K562 (cell line): Measurements from ENCODE around the gene UBA7. TPM values are rescaled to one million over a fixed set of nuclear protein-coding genes. Genes with fewer than 3 reads are reported as not detected.

Source experiments
- CTBP1 ChIP-seq: fragments of 450-650 bp; IDR thresholded peaks from 2 replicates; pipeline ENCODE4 v1.6.1; 2016; ENCODE audit warnings: borderline replicate concordance
- CXXC5 ChIP-seq: fragments of 250-450 bp; sonication (Bioruptor Pico); IDR thresholded peaks from 2 replicates; pipeline ENCODE4 v1.8.0; 2022; ENCODE audit warnings: inconsistent platforms, mild to moderate bottlenecking, moderate library complexity
- EWSR1 ChIP-seq: fragments of 450-650 bp; IDR thresholded peaks from 2 replicates; pipeline ENCODE4 v1.6.1; 2018; ENCODE audit warnings: borderline replicate concordance, mild to moderate bottlenecking, low read depth, moderate library complexity; ENCODE audit not compliant: partially characterized antibody
- NR2F6 ChIP-seq: fragments of 450-650 bp; formaldehyde crosslinking; IDR thresholded peaks from 2 replicates; pipeline ENCODE4 v1.4.0; 2020; ENCODE audit warnings: mild to moderate bottlenecking
- NRF1 ChIP-seq, 2 experiments: fragments of 450-650 bp; IDR thresholded peaks in 1 of 2; conservative IDR thresholded peaks in 1 of 2; 2 replicates each; pipeline ENCODE4 v1.6.1; 2014; ENCODE audit warnings: mild to moderate bottlenecking in 2 of 2
- SMC3 ChIP-seq: conservative IDR thresholded peaks from 2 replicates; pipeline ENCODE4 v1.6.1; 2011; ENCODE audit warnings: low read depth, low read length, improper control_type of control experiment; ENCODE audit not compliant: insufficient read depth
- SOX6 ChIP-seq: fragments of 450-650 bp; IDR thresholded peaks from 2 replicates; pipeline ENCODE4 v1.6.1; 2014; ENCODE audit warnings: mild to moderate bottlenecking
- TOE1 ChIP-seq, 2 experiments: fragments of 450-650 bp in 1 of 2; sonication (generic) in 1 of 2; formaldehyde crosslinking in 1 of 2; IDR thresholded peaks; 2 replicates each; pipeline versions ENCODE4 v1.7.1 to v1.8.0; 2016 to 2022; ENCODE audit warnings: borderline replicate concordance in 2 of 2, mild to moderate bottlenecking in 2 of 2, antibody characterized with exemption in 1 of 2, inconsistent platforms in 1 of 2, low read depth in 1 of 2, missing genetic modification reagents in 1 of 2, moderate library complexity in 1 of 2
- ZBTB7A ChIP-seq: IDR thresholded peaks from 2 replicates; pipeline ENCODE4 v1.6.1; 2011; ENCODE audit warnings: low read depth, mild to moderate bottlenecking, low read length, moderate library complexity, borderline replicate concordance; ENCODE audit not compliant: control insufficient read depth
- ZFX ChIP-seq: sonication (generic); formaldehyde crosslinking; IDR thresholded peaks from 2 replicates; pipeline ENCODE4 v1.8.0; 2022; ENCODE audit warnings: mild to moderate bottlenecking, missing genetic modification reagents, moderate library complexity
- ZNF263 ChIP-seq: sonication (generic); formaldehyde crosslinking; IDR thresholded peaks from 2 replicates; pipeline ENCODE4 v1.8.0; 2022; ENCODE audit warnings: mild to moderate bottlenecking, missing genetic modification reagents, borderline replicate concordance
- ZNF696 ChIP-seq: fragments of 250-450 bp; sonication (Bioruptor Pico); conservative IDR thresholded peaks from 2 replicates; pipeline ENCODE4 v1.4.0; 2020; ENCODE audit warnings: mild to moderate bottlenecking, moderate library complexity
- polyA plus RNA-seq, 8 experiments: library from polyadenylated mRNA; depleted of rRNA in 4 of 8; stranded (reverse) in 5 of 8; unstranded in 3 of 8; fragments of >200 nt; fragmentation: Nextera tagmentation in 2 of 8; fragmentation: Illumina TruSeq in 1 of 8; extraction: Ambion mirVana in 2 of 8; extraction: Trizol in 1 of 8; gene quantifications; 2 replicates each; pipeline versions ENCODE4 v1.2.1 to v1.2.3, GENCODE V29; 2011 to 2014; ENCODE audit warnings: inconsistent platforms in 1 of 8, missing spikeins in 1 of 8
- total RNA-seq, 7 experiments: library from RNA; depleted of rRNA in 6 of 7; stranded (reverse); fragments of >200 nt in 6 of 7; fragmentation: Illumina TruSeq in 2 of 7; extraction: Trizol in 2 of 7; gene quantifications; 2 replicates each; pipeline versions ENCODE4 v1.2.1 to v1.2.3, GENCODE V29; 2011 to 2021; ENCODE audit warnings: low replicate concordance in 1 of 7
- TF ChIP-seq, protein P1 (sequence below): sonication (generic); formaldehyde crosslinking; IDR thresholded peaks from 2 replicates; pipeline ENCODE4 v1.8.0; 2023; ENCODE audit warnings: mild to moderate bottlenecking, missing genetic modification reagents
- TF ChIP-seq, protein P2 (sequence below), 2 experiments: fragments of 450-650 bp; conservative IDR thresholded peaks; 2 replicates each; pipeline ENCODE4 v1.6.1; 2017; ENCODE audit warnings: mild to moderate bottlenecking in 2 of 2, moderate library complexity in 2 of 2
- TF ChIP-seq, protein P3 (sequence below), 2 experiments: IDR thresholded peaks; 2 replicates each; pipeline ENCODE4 v1.6.1; 2011; ENCODE audit warnings: borderline replicate concordance in 1 of 2, control low read depth in 1 of 2, low read depth in 1 of 2, low read length in 1 of 2, mild to moderate bottlenecking in 1 of 2, mixed read lengths in 1 of 2, moderate library complexity in 1 of 2; ENCODE audit not compliant: insufficient read depth in 1 of 2, insufficient read length in 1 of 2, poor library complexity in 1 of 2, severe bottlenecking in 1 of 2; ENCODE audit errors: extremely low read depth in 1 of 2

UBA7 gene
- total and polyA plus RNA-seq, 9 of the 15 experiments (the other 6 are each of a cell fraction or from before 2014, with no cell fraction given), result 0.17 to 3.3 (median 2.0) TPM

- TF ChIP-seq ZBTB7A (peak; percentile 20; the same call in 1 of the 2 replicates), ZFX (CRISPR knock-in tag) (peak; percentile 50), ZNF696 (CRISPR knock-in tag) (no peak), EWSR1 (no peak), SOX6 (no peak), CXXC5 (CRISPR knock-in tag) (peak; percentile 47), TOE1 (IDR thresholded peaks at IDR 0.05; ENCODE audit: borderline replicate concordance) (no peak), TOE1 (CRISPR knock-in tag; IDR thresholded peaks at IDR 0.05; ENCODE audit: borderline replicate concordance, low read depth) (0 out of 2 replicates have a peak, but pooled peaks have one; percentile 50), NR2F6 (no peak), NRF1 (conservative IDR thresholded peaks at IDR 0.05 in 1 of 2, IDR thresholded peaks at IDR 0.05 in 1 of 2) (peak; percentile 28 to 36; a peak in 3 of 4 replicates), SMC3 (peak; percentile 66), ZNF263 (CRISPR knock-in tag) (peak; percentile 18; the same call in 1 of the 2 replicates), CTBP1 (peak; percentile 67; the same call in 1 of the 2 replicates)
- TF ChIP-seq, protein P1, sequence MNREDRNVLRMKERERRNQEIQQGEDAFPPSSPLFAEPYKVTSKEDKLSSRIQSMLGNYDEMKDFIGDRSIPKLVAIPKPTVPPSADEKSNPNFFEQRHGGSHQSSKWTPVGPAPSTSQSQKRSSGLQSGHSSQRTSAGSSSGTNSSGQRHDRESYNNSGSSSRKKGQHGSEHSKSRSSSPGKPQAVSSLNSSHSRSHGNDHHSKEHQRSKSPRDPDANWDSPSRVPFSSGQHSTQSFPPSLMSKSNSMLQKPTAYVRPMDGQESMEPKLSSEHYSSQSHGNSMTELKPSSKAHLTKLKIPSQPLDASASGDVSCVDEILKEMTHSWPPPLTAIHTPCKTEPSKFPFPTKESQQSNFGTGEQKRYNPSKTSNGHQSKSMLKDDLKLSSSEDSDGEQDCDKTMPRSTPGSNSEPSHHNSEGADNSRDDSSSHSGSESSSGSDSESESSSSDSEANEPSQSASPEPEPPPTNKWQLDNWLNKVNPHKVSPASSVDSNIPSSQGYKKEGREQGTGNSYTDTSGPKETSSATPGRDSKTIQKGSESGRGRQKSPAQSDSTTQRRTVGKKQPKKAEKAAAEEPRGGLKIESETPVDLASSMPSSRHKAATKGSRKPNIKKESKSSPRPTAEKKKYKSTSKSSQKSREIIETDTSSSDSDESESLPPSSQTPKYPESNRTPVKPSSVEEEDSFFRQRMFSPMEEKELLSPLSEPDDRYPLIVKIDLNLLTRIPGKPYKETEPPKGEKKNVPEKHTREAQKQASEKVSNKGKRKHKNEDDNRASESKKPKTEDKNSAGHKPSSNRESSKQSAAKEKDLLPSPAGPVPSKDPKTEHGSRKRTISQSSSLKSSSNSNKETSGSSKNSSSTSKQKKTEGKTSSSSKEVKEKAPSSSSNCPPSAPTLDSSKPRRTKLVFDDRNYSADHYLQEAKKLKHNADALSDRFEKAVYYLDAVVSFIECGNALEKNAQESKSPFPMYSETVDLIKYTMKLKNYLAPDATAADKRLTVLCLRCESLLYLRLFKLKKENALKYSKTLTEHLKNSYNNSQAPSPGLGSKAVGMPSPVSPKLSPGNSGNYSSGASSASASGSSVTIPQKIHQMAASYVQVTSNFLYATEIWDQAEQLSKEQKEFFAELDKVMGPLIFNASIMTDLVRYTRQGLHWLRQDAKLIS (CRISPR knock-in tag), result peak; percentile 67; the same call in 1 of the 2 replicates
- TF ChIP-seq, protein P2, sequence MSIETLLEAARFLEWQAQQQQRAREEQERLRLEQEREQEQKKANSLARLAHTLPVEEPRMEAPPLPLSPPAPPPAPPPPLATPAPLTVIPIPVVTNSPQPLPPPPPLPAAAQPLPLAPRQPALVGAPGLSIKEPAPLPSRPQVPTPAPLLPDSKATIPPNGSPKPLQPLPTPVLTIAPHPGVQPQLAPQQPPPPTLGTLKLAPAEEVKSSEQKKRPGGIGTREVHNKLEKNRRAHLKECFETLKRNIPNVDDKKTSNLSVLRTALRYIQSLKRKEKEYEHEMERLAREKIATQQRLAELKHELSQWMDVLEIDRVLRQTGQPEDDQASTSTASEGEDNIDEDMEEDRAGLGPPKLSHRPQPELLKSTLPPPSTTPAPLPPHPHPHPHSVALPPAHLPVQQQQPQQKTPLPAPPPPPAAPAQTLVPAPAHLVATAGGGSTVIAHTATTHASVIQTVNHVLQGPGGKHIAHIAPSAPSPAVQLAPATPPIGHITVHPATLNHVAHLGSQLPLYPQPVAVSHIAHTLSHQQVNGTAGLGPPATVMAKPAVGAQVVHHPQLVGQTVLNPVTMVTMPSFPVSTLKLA (conservative IDR thresholded peaks at IDR 0.05), result peak; percentile 4 to 8; a peak in 3 of 4 replicates
- TF ChIP-seq, protein P3, sequence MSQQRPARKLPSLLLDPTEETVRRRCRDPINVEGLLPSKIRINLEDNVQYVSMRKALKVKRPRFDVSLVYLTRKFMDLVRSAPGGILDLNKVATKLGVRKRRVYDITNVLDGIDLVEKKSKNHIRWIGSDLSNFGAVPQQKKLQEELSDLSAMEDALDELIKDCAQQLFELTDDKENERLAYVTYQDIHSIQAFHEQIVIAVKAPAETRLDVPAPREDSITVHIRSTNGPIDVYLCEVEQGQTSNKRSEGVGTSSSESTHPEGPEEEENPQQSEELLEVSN (IDR thresholded peaks at IDR 0.05; ENCODE audit: borderline replicate concordance in 1 of 2, extremely low read depth in 1 of 2, insufficient read depth in 1 of 2, insufficient read length in 1 of 2, low read depth in 1 of 2, low read length in 1 of 2, poor library complexity in 1 of 2, severe bottlenecking in 1 of 2), result peak; percentile 8 to 62
Measured at GRCh38 chr3:49802719-49803464, 10.9 kb downstream of the UBA7 start, which contains the start of gene INKA1 (continued).
